Activated T-cell treated with anti-CD3 and anti-CD28 coated beads, Interleukin-2, amount 50 U/mL, for 72 hours (primary cell): ENCODE results near the gene SLC2A13. TPM values are rescaled to one million over a fixed set of nuclear protein-coding genes. Genes with fewer than 3 reads are reported as not detected.
"Not testable (repeated sequence)": the region's sequence is repeated elsewhere in the genome, so short reads cannot be mapped to it uniquely, and the experiment has no call there.

ENCODE experiments used
- ATAC-seq, 2 donors: fragments of 150-1000 bp; cut with Tn5 transposase; replicated peaks in 1 of 2; 2 replicates each; pipeline ENCODE4 v1.10.0; 2021; ENCODE audit warnings: moderate library complexity in 2 of 2, mild to moderate bottlenecking in 1 of 2
- DNase-seq, 2 donors: peaks; one replicate each; pipeline ENCODE4 v3.0.0; 2021 to 2022; ENCODE audit warnings: mixed read lengths in 1 of 2
- H3K27ac Mint-ChIP-seq: one replicate; pipeline ENCODE4 v1.8.0; 2022; ENCODE audit warnings: mild to moderate bottlenecking, moderate library complexity, mixed read lengths
- H3K27me3 Mint-ChIP-seq: one replicate; pipeline ENCODE4 v1.8.0; 2022; ENCODE audit warnings: low read depth, mixed read lengths
- H3K36me3 Mint-ChIP-seq, 2 donors: one replicate each; pipeline ENCODE4 v1.8.0; 2022; ENCODE audit warnings: mixed read lengths in 2 of 2, mild to moderate bottlenecking in 1 of 2; ENCODE audit not compliant: insufficient read depth in 2 of 2
- H3K4me1 Mint-ChIP-seq: one replicate; pipeline ENCODE4 v1.8.0; 2022; ENCODE audit warnings: low read depth, mixed read lengths
- H3K4me3 Mint-ChIP-seq, 2 donors: one replicate each; pipeline ENCODE4 v1.8.0; 2022; ENCODE audit warnings: mild to moderate bottlenecking in 2 of 2, mixed read lengths in 2 of 2, moderate library complexity in 2 of 2
- H3K9me3 Mint-ChIP-seq, 2 donors: one replicate each; pipeline ENCODE4 v1.8.0; 2022; ENCODE audit warnings: mixed read lengths in 2 of 2
- total RNA-seq, 2 donors: library from RNA; stranded (reverse); gene quantifications; one replicate each; pipeline ENCODE4 v1.2.3, GENCODE V29; 2022

Gene SLC2A13
- total RNA-seq, 2 donors from 2014 or later, result 3.0 to 5.8 TPM

GRCh38 chr12:39919790-39920189 is 186.1 kb downstream of the SLC2A13 start:
- no peaks in the 10 kb centered on the region for H3K4me1 Mint-ChIP-seq
- H3K9me3 Mint-ChIP-seq, result no peaks in the 10 kb centered on the region
- H3K27ac Mint-ChIP-seq, result no peak overlapping the region
- H3K36me3 Mint-ChIP-seq, result no peaks in the 10 kb centered on the region
- no peaks in the 10 kb centered on the region for H3K27me3 Mint-ChIP-seq
- no peak for ATAC-seq
- no peak overlapping the region for H3K4me3 Mint-ChIP-seq
- no peak for DNase-seq

DNA sequence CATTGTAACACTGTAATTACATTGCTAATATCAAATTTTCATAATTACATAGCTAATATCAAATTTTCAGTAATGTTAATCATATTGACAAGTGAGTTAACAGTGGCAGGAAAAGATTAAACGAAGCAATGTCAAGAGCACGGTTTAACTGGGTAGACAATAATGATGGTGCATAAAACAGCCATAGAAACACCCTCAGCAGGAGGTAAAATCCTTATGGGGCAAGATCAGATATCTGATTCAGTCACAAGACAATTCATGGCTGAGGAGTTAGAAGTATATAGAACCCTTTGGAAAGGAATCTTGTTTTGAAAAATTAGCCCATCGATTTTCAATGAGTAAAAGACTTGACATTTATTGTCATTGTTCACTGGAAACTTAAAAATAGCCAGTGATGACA is 190.6 kb downstream of the SLC2A13 start:
- ATAC-seq (no peak), DNase-seq (no peak)
- Mint-ChIP-seq H3K4me1 (no peaks in the 10 kb centered on the region), H3K4me3 (no peak overlapping the region), H3K36me3 (no peaks in the 10 kb centered on the region), H3K27ac (no peak overlapping the region), H3K9me3 (no peaks in the 10 kb centered on the region), H3K27me3 (no peaks in the 10 kb centered on the region)

DNA sequence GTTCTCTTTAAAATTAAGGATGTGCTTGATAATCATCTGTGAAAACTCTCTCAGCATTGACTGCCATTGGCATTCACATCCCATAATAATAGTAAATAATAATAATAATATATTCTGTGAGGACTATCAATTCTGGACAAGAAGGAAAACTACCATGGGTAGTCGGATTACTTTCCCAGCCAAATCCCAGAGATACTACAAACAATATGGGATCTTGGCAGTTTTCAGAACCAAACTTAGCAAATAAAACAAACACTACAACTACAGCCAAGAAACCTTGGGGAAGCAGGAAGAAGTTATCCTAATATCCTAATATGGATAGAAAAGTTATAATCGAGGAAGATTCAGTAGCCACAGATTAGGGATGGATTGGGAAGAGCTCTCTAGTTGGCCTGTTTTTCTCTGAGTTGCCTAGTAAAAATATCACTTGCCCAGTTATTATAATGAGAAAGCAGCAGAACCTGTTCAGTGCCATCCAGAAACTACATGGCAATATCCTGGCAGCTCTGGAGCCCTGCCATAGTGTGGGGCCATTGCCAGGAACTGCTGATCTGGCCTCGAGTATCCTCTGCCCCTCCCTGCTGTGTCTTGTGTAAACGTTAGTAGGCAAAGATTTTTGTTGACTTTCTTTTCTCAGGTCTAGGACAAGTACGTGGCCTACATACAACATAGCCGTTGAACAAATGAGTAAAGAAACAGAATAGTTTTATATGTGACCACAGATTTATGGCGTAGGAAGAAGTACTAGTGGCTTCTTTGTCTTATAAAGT is 193.5 kb downstream of the SLC2A13 start:
- ATAC-seq (no peak), DNase-seq (no peak)
- Mint-ChIP-seq H3K36me3 (no peaks in the 10 kb centered on the region), H3K9me3 (no peaks in the 10 kb centered on the region), H3K27ac (no peak overlapping the region), H3K4me3 (no peak overlapping the region), H3K27me3 (no peaks in the 10 kb centered on the region), H3K4me1 (no peaks in the 10 kb centered on the region)

GRCh38 chr12:39906237-39906636 is 199.6 kb downstream of the SLC2A13 start:
- no peaks in the 10 kb centered on the region for H3K27me3 Mint-ChIP-seq
- H3K9me3 Mint-ChIP-seq, result no peaks in the 10 kb centered on the region
- no peak for ATAC-seq
- H3K36me3 Mint-ChIP-seq, result no peaks in the 10 kb centered on the region
- H3K4me3 Mint-ChIP-seq, result no peak overlapping the region
- H3K27ac Mint-ChIP-seq, result no peak overlapping the region
- no peak for DNase-seq
- H3K4me1 Mint-ChIP-seq, result no peaks in the 10 kb centered on the region

DNA sequence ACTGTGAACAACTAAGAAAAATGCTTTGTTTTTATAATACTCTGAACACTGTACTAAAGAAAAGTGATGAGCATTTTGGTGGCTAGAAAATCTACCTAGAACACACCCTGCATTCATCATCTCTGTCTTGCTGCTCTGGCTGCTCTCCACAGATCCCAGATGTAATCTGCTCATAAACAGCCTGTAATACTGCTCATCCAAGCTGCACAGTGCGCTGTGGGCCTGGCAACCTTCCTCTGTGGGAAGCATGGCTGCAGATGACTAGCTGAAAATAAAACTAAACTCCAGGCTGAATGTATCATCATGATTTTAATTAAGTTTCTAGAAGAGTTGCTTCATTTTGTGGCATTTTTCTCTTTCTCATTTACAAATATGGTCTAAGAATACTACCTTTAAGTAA is 200.7 kb downstream of the SLC2A13 start:
- no peaks in the 10 kb centered on the region for H3K27me3 Mint-ChIP-seq
- no peak overlapping the region for H3K4me3 Mint-ChIP-seq
- no peak overlapping the region for H3K27ac Mint-ChIP-seq
- DNase-seq (no peak), ATAC-seq (no peak)
- peaks cover 0 to 1% of the 10 kb centered on the region in 2 donors for H3K36me3 Mint-ChIP-seq
- H3K9me3 Mint-ChIP-seq, result no peaks in the 10 kb centered on the region
- H3K4me1 Mint-ChIP-seq, result no peaks in the 10 kb centered on the region

GRCh38 chr12:39902821-39903220 is 203.1 kb downstream of the SLC2A13 start:
- no peak overlapping the region for H3K27ac Mint-ChIP-seq
- no peaks in the 10 kb centered on the region for H3K4me1 Mint-ChIP-seq
- no peaks in the 10 kb centered on the region for H3K27me3 Mint-ChIP-seq
- DNase-seq (no peak), ATAC-seq (peak in 1 of 2 donors; percentile 30)
- H3K9me3 Mint-ChIP-seq, result no peaks in the 10 kb centered on the region
- peaks cover 0 to 1% of the 10 kb centered on the region in 2 donors for H3K36me3 Mint-ChIP-seq
- H3K4me3 Mint-ChIP-seq, result no peak overlapping the region

DNA sequence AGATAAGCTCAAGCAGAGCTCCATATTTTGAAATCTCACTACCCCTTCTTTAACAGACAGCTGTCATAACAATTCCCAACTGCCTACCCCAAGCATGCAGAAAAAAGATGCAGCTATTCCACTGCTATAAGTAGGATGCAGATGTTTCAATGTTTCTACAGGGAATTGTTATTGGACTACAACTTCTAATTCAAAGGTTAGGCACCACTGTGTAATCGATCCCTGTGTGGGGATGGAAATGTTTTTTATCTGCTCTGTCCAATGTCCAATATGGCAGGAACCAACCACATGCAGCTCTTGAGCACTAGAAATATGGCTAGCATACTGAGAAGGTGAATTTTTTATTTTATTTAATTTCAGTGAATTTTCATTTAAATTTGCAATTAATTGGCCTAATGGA is 208.6 kb downstream of the SLC2A13 start:
- no peaks in the 10 kb centered on the region for H3K4me1 Mint-ChIP-seq
- H3K9me3 Mint-ChIP-seq, result peaks cover 0 to 1% of the 10 kb centered on the region in 2 donors
- ATAC-seq (no peak), DNase-seq (no peak)
- no peaks in the 10 kb centered on the region for H3K27me3 Mint-ChIP-seq
- no peak overlapping the region for H3K27ac Mint-ChIP-seq
- H3K4me3 Mint-ChIP-seq, result no peak overlapping the region
- H3K36me3 Mint-ChIP-seq, result peaks cover 0 to 1% of the 10 kb centered on the region in 2 donors

GRCh38 chr12:39893388-39893787 is 212.5 kb downstream of the SLC2A13 start:
- not testable (repeated sequence) for ATAC-seq, H3K36me3 Mint-ChIP-seq, H3K27ac Mint-ChIP-seq, H3K4me3 Mint-ChIP-seq, H3K9me3 Mint-ChIP-seq, H3K4me1 Mint-ChIP-seq, H3K27me3 Mint-ChIP-seq, DNase-seq

DNA sequence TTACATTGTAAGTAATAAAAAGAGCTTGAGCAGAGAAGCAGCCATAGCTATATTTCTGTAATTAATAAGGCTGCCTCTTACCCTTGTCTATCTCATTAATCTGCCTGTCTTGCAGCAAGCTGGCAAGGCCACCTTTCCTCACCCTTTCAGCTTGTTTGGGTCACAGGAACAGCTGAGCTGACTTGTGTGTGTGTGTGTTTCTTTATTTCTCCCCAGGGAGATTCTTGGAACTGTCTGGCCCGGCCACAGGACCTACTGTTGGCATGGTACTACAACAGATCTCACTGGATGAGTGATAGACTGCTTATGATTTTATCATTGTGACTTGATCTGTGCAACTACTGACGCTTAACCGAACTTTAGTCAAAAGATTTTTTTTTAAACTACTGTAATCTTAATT is 213.7 kb downstream of the SLC2A13 start:
- Mint-ChIP-seq H3K27ac (no peak overlapping the region), H3K9me3 (peaks cover 0 to 1% of the 10 kb centered on the region in 2 donors), H3K4me3 (no peak overlapping the region), H3K27me3 (no peaks in the 10 kb centered on the region), H3K36me3 (no peaks in the 10 kb centered on the region), H3K4me1 (no peaks in the 10 kb centered on the region)
- ATAC-seq (no peak), DNase-seq (no peak)

DNA sequence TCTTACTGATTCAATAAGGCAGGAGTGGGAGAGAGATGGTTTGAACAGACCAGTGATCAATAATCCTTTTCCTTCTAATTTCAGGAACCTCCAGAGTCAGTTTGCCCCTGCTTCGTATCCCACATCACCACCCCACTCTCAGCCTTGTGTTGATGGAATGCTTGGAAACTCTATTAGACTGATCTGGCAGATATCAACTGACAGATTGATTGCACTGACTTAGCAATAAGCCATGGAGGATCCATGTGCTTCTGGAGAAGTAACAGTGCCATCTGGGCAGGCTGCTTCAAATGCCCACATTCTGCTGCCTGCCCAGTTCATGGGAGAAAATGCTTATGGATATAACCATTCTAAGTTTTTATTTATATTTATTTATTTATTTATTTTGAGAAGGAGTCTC is 218.0 kb downstream of the SLC2A13 start:
- Mint-ChIP-seq H3K4me1 (no peaks in the 10 kb centered on the region), H3K9me3 (no peaks in the 10 kb centered on the region), H3K4me3 (no peak overlapping the region), H3K27me3 (no peaks in the 10 kb centered on the region), H3K36me3 (no peaks in the 10 kb centered on the region), H3K27ac (no peak overlapping the region)
- DNase-seq, result no peak
- ATAC-seq, result no peak

DNA sequence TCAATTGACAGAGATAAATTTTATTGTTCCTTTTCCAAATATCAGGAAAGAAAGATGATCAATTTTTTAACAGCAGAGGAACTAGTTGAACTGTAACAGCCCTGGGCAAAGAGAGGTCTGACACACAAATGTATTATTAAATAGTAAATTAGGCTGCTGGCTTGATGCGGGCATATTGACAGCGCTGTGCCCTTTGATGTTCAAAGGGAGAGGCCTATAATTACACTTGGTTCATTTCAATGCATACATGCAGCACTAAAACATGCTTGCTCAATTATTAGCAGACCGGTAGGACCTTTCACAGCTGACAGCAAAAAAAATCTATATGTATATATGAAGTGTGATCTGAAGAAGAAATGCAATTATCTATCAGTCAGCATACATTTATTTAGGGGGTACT is 219.8 kb downstream of the SLC2A13 start:
- Mint-ChIP-seq H3K36me3 (no peaks in the 10 kb centered on the region), H3K9me3 (peaks cover 0 to 5% of the 10 kb centered on the region in 2 donors), H3K27me3 (no peaks in the 10 kb centered on the region), H3K27ac (no peak overlapping the region), H3K4me1 (no peaks in the 10 kb centered on the region), H3K4me3 (no peak overlapping the region)
- ATAC-seq, result no peak
- DNase-seq, result no peak

DNA sequence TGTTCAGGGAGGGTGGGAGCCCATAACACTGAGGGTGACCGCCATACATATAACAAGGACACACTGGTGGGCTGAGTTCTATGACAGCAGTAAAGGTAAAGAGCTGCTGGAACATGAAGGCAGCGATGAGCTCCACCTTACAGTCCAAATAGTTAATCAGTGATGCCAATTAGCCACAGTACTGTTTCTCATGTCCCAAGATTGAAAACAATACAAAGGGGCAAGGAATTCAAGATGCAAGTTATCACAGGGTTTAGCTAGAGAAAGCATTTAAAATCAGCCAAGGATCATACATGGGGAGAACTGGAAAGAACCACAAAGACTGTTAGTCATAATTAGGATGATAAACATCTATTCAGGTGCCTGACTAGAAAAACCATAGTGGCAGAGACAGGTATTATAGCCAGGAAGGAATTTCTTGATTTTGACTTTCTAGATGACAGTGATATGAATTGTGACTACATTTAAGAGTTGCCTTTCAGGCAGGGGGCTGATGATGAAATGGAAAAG is 221.2 kb downstream of the SLC2A13 start:
- DNase-seq (no peak), ATAC-seq (no peak)
- Mint-ChIP-seq H3K36me3 (peaks cover 2 to 4% of the 10 kb centered on the region in 2 donors), H3K9me3 (peaks cover 2 to 7% of the 10 kb centered on the region in 2 donors), H3K27me3 (no peaks in the 10 kb centered on the region), H3K4me1 (no peaks in the 10 kb centered on the region), H3K4me3 (no peak overlapping the region), H3K27ac (no peak overlapping the region)

DNA sequence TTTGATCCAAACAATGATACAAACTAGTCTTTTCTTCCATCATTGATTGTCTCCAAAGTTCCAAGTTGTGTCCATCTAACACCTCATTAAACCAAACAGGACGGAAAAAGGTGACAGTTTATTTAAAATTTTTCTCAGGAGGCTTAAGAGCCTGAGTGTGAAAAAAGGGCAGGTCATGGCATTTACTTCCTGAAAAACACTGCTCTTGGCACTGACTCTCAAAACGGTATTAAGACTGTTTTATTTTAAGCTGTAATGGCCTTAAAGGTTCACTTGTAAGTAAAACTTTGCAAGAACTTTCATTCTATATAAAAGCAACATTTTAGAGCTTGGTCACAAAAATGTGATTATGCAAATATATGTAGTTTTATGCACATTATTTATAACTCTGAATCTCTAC is 222.5 kb downstream of the SLC2A13 start:
- no peak overlapping the region for H3K27ac Mint-ChIP-seq
- no peaks in the 10 kb centered on the region for H3K27me3 Mint-ChIP-seq
- no peak overlapping the region for H3K4me3 Mint-ChIP-seq
- H3K4me1 Mint-ChIP-seq, result no peaks in the 10 kb centered on the region
- H3K36me3 Mint-ChIP-seq, result peaks cover 4 to 6% of the 10 kb centered on the region in 2 donors
- no peak for DNase-seq
- H3K9me3 Mint-ChIP-seq, result peaks cover 2 to 10% of the 10 kb centered on the region in 2 donors
- no peak for ATAC-seq

GRCh38 chr12:39878753-39879152 is 227.1 kb downstream of the SLC2A13 start:
- ATAC-seq (no peak), DNase-seq (no peak)
- Mint-ChIP-seq H3K27me3 (no peaks in the 10 kb centered on the region), H3K4me1 (no peaks in the 10 kb centered on the region), H3K36me3 (peaks cover 4 to 10% of the 10 kb centered on the region in 2 donors), H3K4me3 (no peak overlapping the region), H3K27ac (no peak overlapping the region), H3K9me3 (peaks cover 6 to 14% of the 10 kb centered on the region in 2 donors)
